Skeletal muscle tissue (tissue), 4 donors: ENCODE data around the gene FAM221B. TPM values are rescaled to one million over a fixed set of nuclear protein-coding genes. Genes with fewer than 3 reads are reported as not detected.

Experiments
- H3K27ac ChIP-seq: one replicate; pipeline ENCODE4 v1.7.0; 2013; ENCODE audit warnings: mild to moderate bottlenecking, low read depth, low read length, inconsistent platforms
- H3K27me3 ChIP-seq, 3 donors: one replicate each; pipeline ENCODE4 v1.7.0; 2013; ENCODE audit warnings: low read length in 3 of 3; ENCODE audit not compliant: control insufficient read depth in 3 of 3, insufficient read depth in 3 of 3
- H3K36me3 ChIP-seq, 3 donors: one replicate each; pipeline ENCODE4 v1.7.0; 2013; ENCODE audit warnings: low read length in 3 of 3; ENCODE audit not compliant: control insufficient read depth in 3 of 3, insufficient read depth in 3 of 3
- H3K4me1 ChIP-seq, 3 donors: one replicate each; pipeline ENCODE4 v1.7.0; 2013; ENCODE audit warnings: low read length in 3 of 3, mild to moderate bottlenecking in 3 of 3; ENCODE audit not compliant: control insufficient read depth in 3 of 3, insufficient read depth in 3 of 3
- H3K4me3 ChIP-seq, 3 donors: one replicate each; pipeline ENCODE4 v1.7.0; 2013; ENCODE audit warnings: low read length in 3 of 3
- H3K9ac ChIP-seq, 3 donors: one replicate each; pipeline ENCODE4 v1.7.0; 2013; ENCODE audit warnings: low read length in 3 of 3, mild to moderate bottlenecking in 3 of 3, moderate library complexity in 2 of 3, low read depth in 1 of 3
- H3K9me3 ChIP-seq, 3 donors: one replicate each; pipeline ENCODE4 v1.7.0; 2013; ENCODE audit warnings: low read length in 3 of 3; ENCODE audit not compliant: control insufficient read depth in 3 of 3
- total RNA-seq: library from RNA; depleted of rRNA; stranded (reverse); fragments of >200 nt; gene quantifications from one replicate; pipeline ENCODE4 v1.2.3, GENCODE V29; 2014
- donor health status: Osteomylitis.

Gene FAM221B
- total RNA-seq, 1 donor from 2014 or later, result not detected

DNA sequence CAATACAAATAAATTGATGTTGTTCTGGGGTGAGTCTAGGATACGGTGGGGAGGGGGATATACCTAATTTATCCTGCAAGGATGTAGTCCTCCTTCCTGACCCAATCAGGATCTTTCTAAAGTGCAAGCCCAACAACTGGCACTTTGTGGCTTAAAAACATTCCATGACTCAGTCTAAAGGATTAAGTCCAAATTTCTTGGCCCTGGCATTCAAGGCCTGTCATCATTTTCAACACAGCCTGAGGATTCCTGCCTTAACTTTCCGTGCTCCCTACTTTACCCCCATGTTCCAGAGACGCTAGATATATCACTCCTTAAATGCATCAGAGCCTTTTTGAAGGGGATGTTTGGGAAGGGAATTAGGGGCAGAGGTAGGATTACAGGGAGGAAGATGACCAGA is 1.0 kb downstream of the FAM221B start:
- Histone ChIP-seq H3K27ac (no peak overlapping the region), H3K4me1 (peaks cover 34 to 43% (median 43%) of the 10 kb centered on the region in 3 donors), H3K27me3 (no peaks in the 10 kb centered on the region), H3K9ac (no peak overlapping the region), H3K4me3 (no peak overlapping the region), H3K36me3 (no peaks in the 10 kb centered on the region), H3K9me3 (no peaks in the 10 kb centered on the region)

DNA sequence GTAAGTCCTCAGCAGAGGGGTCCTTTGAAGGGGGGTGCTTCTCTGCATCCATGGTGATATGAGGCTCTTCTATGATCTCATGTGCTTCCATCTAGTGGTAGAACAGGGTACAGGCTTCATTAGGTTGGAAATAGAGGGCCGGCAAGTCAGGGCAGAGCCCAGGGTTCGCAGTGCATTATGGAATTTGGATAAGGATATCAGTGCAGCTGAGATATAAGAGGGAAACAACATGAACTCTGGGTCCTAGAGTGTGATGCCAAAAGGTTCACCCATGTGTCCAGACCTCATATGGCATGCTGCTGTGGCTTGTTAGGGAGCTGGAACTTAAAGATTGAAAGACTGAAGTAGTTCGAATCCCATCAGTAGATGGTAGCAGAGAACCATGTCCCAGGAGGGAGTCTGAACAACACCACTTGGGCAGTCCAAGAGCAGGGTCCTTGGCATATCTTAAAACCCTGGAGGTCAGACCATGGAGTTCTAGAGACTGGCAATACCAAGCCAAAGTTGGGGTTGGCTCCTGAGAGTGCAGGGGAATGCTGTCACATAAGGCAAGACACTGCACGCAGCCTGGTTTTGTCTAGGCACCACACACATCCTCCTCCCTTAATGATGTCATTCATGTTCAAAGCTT is 2.3 kb downstream of the FAM221B start:
- H3K27ac ChIP-seq, result no peak overlapping the region
- no peak overlapping the region for H3K4me3 ChIP-seq
- H3K9me3 ChIP-seq, result no peaks in the 10 kb centered on the region
- H3K9ac ChIP-seq, result no peak overlapping the region
- H3K4me1 ChIP-seq, result peaks cover 21 to 30% (median 30%) of the 10 kb centered on the region in 3 donors
- H3K36me3 ChIP-seq, result no peaks in the 10 kb centered on the region
- H3K27me3 ChIP-seq, result no peaks in the 10 kb centered on the region

GRCh38 chr9:35822926-35823325 is 5.6 kb downstream of the FAM221B start:
- H3K4me3 ChIP-seq, result no peak overlapping the region
- no peaks in the 10 kb centered on the region for H3K9me3 ChIP-seq
- H3K27ac ChIP-seq, result no peak overlapping the region
- H3K27me3 ChIP-seq, result no peaks in the 10 kb centered on the region
- no peak overlapping the region for H3K9ac ChIP-seq
- H3K36me3 ChIP-seq, result peaks cover 0 to 2% (median 0%) of the 10 kb centered on the region in 3 donors
- H3K4me1 ChIP-seq, result peaks cover 0 to 5% (median 4%) of the 10 kb centered on the region in 3 donors

DNA sequence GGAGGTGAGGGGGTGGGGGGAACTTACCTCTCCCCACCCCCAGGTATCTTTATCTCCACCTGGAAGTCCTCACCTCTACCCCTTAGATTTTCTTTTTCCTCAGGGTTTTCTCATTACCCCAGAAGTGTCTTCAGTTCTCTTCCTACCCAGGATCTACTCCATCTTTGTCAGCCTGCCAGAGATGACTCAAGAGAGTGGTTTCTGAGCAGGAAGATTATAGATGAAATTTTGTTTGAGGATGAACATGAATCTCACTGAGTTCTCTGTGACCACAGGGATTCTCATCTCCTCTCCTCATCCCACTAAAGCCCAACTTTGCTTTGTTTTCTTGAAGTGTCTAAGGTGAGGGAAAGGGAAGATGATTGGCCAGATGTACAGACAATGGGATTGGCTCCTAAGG is 8.5 kb downstream of the FAM221B start:
- Histone ChIP-seq H3K27ac (no peak overlapping the region), H3K27me3 (no peaks in the 10 kb centered on the region), H3K4me3 (no peak overlapping the region), H3K9me3 (no peaks in the 10 kb centered on the region), H3K36me3 (peaks cover 0 to 2% (median 0%) of the 10 kb centered on the region in 3 donors), H3K4me1 (no peaks in the 10 kb centered on the region), H3K9ac (no peak overlapping the region)

DNA sequence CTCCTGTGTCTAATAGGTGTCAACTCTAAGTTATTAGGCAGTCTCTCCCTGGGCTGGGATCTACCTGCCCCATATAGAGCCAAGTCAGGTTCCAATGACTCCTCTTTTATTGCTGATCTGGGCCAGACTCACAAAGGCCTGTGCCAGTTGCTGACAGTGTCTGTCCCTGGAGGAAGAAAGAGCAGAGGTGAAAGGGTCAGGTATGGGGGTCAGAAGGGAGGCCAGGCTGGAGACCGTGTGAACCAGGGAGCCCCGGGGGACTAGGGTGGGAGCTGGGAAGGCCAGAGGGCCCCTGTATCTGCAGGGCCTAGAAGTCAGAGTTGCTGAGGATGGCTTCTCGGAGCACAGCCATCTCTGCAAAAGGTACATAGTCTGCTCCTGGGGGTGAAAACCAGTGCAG is 10.2 kb downstream of the FAM221B start:
- Histone ChIP-seq H3K27ac (no peak overlapping the region), H3K9ac (no peak overlapping the region), H3K27me3 (no peaks in the 10 kb centered on the region), H3K4me3 (no peak overlapping the region), H3K4me1 (peaks cover 10 to 14% (median 10%) of the 10 kb centered on the region in 3 donors), H3K9me3 (no peaks in the 10 kb centered on the region), H3K36me3 (peaks cover 0 to 4% (median 0%) of the 10 kb centered on the region in 3 donors)

DNA sequence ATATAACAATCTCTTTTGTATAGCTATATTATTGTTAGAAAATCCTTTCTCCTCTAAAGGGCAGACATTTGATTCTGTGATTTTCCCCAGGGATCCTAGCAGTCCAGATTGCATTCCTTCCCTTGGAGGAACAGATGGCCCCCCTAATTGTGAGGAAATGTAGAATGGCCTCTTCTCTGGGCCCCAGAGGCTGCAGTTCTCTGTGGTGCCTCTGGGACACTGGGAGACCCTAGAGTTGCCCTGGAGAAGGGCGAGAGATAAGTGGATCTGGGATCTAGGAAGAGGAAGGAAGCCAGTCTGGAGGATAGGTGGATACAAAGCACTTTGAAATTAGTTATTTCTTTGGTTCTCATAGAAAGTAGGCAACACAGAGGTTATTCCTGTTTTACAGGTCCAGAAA is 11.8 kb downstream of the FAM221B start:
- Histone ChIP-seq H3K27ac (no peak overlapping the region), H3K4me3 (no peak overlapping the region), H3K9me3 (no peaks in the 10 kb centered on the region)

GRCh38 chr9:35814841-35815543 is 13.5 kb downstream of the FAM221B start, which contains the start of gene HINT2:
Gene HINT2 (minus strand): TSS chr9:35815042. CDS start chr9:35814979, 63 bp downstream.
- Histone ChIP-seq H3K9me3 (no peaks in the 10 kb centered on the region), H3K4me1 (peaks cover 36 to 41% (median 37%) of the 10 kb centered on the region in 3 donors), H3K36me3 (peaks cover 0 to 2% (median 0%) of the 10 kb centered on the region in 3 donors), H3K27ac (peak within 1 kb of the TSS; percentile 92), H3K27me3 (no peaks in the 10 kb centered on the region), H3K4me3 (peak within 1 kb of the TSS; percentile 82 to 93 (median 92)), H3K9ac (peak within 1 kb of the TSS; percentile 88 to 99 (median 93))

More for the DNA sequence above, 11.8 kb downstream of the FAM221B start:
- peaks cover 0 to 4% (median 0%) of the 10 kb centered on the region in 3 donors for H3K36me3 ChIP-seq
- no peaks in the 10 kb centered on the region for H3K27me3 ChIP-seq
- peaks cover 25 to 30% (median 26%) of the 10 kb centered on the region in 3 donors for H3K4me1 ChIP-seq
- H3K9ac ChIP-seq, result no peak overlapping the region

GRCh38 chr9:35814106-35814840 is 14.3 kb downstream of the FAM221B start:
- Histone ChIP-seq H3K27ac (peak overlapping the region; percentile 92), H3K36me3 (peaks cover 2 to 4% (median 3%) of the 10 kb centered on the region in 3 donors), H3K4me3 (peak overlapping the region; percentile 66 to 93 (median 92)), H3K4me1 (peaks cover 36 to 41% (median 37%) of the 10 kb centered on the region in 3 donors), H3K9me3 (no peaks in the 10 kb centered on the region), H3K27me3 (no peaks in the 10 kb centered on the region), H3K9ac (peak overlapping the region; percentile 88 to 99 (median 93))

DNA sequence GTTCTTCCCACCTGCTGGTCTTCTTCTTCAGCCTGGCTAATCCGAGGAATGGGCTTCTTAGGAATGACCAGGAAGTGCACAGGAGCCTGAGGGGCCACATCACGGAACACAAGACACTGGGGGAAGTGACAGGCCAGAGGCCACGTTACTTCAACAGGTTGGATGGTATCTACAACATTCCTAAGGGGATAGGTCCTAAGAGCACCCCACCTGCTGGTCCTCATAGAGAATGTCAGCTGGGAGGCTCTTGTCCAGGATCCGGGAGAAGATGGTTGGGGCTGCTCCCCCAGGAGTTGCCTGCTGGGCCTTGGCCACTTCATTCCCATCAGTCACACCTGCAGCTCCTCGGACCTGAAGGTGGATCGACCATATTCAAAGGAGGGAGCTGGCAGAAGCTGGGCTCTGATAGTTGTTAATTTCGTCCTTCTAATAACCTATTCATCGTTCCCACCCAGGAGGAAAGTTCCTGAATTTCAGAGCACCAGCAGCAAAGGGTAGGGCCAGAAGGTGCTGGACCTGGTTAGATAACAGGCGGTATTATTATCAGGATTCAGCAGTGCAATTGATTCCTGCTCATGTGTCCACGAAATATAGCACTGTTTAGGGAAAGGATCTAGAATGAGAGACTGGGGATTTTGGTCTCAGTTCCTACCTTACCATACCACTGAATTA is 15.0 kb downstream of the FAM221B start:
- Histone ChIP-seq H3K27ac (peak overlapping the region; percentile 92), H3K9me3 (no peaks in the 10 kb centered on the region), H3K27me3 (no peaks in the 10 kb centered on the region), H3K4me3 (peak overlapping the region; percentile 42 to 93 (median 66)), H3K36me3 (peaks cover 9 to 11% (median 10%) of the 10 kb centered on the region in 3 donors), H3K4me1 (peaks cover 36 to 41% (median 37%) of the 10 kb centered on the region in 3 donors), H3K9ac (peak overlapping the region in 2 of 3 donors; percentile 93 to 99)
